Esophagus squamous epithelium (tissue), 5 donors: Measurements from ENCODE around the gene CACNB4. TPM values are rescaled to one million over a fixed set of nuclear protein-coding genes. Genes with fewer than 3 reads are reported as not detected.

ENCODE experiments used
- DNase-seq: peaks from one replicate; lab custom pipeline; 2025; lab: John Stamatoyannopoulos, UW
- H3K27ac ChIP-seq, 4 donors: fragments of 200-600 bp; sonication (generic); one replicate each; pipeline ENCODE4 v1.5.1; 2016 to 2019; ENCODE audit warnings: mild to moderate bottlenecking in 1 of 4
- H3K27me3 ChIP-seq, 4 donors: fragments of 200-600 bp; sonication (generic); 1 replicate in 3 of 4; 2 replicates in 1 of 4; pipeline versions ENCODE4 v1.5.1 to v1.6.0; 2017 to 2021; ENCODE audit warnings: antibody characterized with exemption in 1 of 4
- H3K36me3 ChIP-seq, 3 donors: fragments of 200-600 bp; sonication (generic); one replicate each; pipeline ENCODE4 v1.5.1; 2016 to 2019
- H3K4me1 ChIP-seq, 3 donors: fragments of 200-600 bp; sonication (generic); one replicate each; pipeline ENCODE4 v1.5.1; 2017 to 2019
- H3K4me3 ChIP-seq, 4 donors: fragments of 200-600 bp; sonication (generic); 1 replicate in 3 of 4; 2 replicates in 1 of 4; pipeline ENCODE4 v1.5.1; 2016 to 2019; ENCODE audit warnings: mild to moderate bottlenecking in 2 of 4, moderate library complexity in 1 of 4
- H3K9me3 ChIP-seq, 3 donors: fragments of 200-600 bp; sonication (generic); one replicate each; pipeline ENCODE4 v1.5.1; 2016 to 2019
- POLR2A ChIP-seq, 4 donors: fragments of 450-650 bp; IDR thresholded peaks; one replicate each; pipeline ENCODE4 v1.6.1; 2017; ENCODE audit warnings: antibody characterized with exemption in 4 of 4, mild to moderate bottlenecking in 4 of 4, moderate library complexity in 3 of 4
- WGBS, 2 donors: methylation state at CpG; one replicate each; pipeline ENCODE4 v1.1.5; 2018; 5-methylcytosine and 5-hydroxymethylcytosine counted together
- intact Hi-C: fragments of 100-400 bp; cut with DNase I; formaldehyde crosslinking; loops from one replicate; pipeline ENCODE4 v1.15.0; 2022
- total RNA-seq, 4 donors: library from RNA; depleted of rRNA; stranded (reverse); fragments of >200 nt; gene quantifications; one replicate each; pipeline ENCODE4 v1.1.0, GENCODE V29; 2016
- TF ChIP-seq, protein P1 (sequence below), 6 experiments: fragments of 450-650 bp in 4 of 6; fragments of 200-600 bp in 2 of 6; sonication (generic) in 2 of 6; IDR thresholded peaks; one replicate each; pipeline ENCODE4 v1.5.1; 2016 to 2019; ENCODE audit warnings: antibody characterized with exemption in 6 of 6, mild to moderate bottlenecking in 4 of 6, moderate library complexity in 4 of 6
- donor health status: DM: yes; HTN: yes; CAD: no.

CACNB4 gene
- 10 to 100 TPM in 1 of 4 donors, 1 to 10 TPM in 3; 6.1 to 11.1 (median 7.2) TPM for total RNA-seq

DNA sequence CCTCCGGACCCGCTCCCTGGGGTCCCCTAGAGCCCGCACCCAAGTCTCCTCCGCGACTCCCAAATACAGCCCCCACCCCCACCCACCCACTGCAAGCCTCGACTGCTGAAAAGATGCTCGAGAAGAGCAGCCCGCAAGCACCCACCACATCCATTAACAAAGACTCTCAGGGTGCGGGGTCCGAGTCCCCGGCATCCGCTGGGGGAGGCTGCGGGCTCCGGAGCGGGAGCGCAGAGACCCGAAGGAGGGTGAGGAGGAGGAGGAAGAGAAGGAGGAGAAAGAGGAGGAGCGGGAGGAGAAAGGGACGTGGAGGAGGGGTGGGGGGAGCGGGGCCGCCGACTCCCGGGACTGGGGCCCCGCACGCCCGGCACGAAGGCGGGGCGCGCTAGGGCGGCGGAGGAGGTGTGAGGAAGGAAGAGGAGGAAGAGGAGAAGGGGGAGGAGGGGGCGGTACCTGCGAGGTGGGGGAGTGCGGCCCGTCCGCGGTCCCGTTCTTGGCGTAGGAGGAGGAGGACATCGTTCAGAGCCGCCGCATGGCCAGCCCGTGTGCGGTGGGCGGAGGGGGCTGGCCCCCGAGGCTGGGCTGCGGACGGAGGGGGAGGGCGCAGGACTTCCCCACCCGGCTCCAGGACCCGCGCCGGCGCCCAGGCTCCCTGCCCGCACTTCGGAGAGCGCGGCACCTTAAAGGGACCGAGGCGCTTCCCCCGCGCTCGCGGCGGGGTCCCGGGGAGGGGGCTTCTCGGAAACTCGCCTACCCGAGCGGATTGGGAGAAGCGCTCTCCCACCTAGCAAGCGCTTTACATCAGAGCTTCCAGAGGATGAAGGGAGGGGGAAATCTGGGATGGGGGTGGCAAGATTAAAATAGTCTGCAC, at the start of gene CACNB4:
Gene CACNB4 (minus strand): TSS at position 549 of the 871 bp plus-strand sequence.
- DNase-seq: no peak
- TF ChIP-seq, protein P1, sequence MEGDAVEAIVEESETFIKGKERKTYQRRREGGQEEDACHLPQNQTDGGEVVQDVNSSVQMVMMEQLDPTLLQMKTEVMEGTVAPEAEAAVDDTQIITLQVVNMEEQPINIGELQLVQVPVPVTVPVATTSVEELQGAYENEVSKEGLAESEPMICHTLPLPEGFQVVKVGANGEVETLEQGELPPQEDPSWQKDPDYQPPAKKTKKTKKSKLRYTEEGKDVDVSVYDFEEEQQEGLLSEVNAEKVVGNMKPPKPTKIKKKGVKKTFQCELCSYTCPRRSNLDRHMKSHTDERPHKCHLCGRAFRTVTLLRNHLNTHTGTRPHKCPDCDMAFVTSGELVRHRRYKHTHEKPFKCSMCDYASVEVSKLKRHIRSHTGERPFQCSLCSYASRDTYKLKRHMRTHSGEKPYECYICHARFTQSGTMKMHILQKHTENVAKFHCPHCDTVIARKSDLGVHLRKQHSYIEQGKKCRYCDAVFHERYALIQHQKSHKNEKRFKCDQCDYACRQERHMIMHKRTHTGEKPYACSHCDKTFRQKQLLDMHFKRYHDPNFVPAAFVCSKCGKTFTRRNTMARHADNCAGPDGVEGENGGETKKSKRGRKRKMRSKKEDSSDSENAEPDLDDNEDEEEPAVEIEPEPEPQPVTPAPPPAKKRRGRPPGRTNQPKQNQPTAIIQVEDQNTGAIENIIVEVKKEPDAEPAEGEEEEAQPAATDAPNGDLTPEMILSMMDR (IDR thresholded peaks at IDR 0.05): no peak
- TF ChIP-seq POLR2A (IDR thresholded peaks at IDR 0.05): no peak
- H3K27ac ChIP-seq: peak within 1 kb of the TSS; percentile 69 to 81 (median 74)
- 0% methylated on average over 30 to 35 of the region's 73 CpGs for WGBS, 2 donors
- intact Hi-C loops: no loop called here
- no peaks in the 10 kb centered on the region for H3K9me3 ChIP-seq
- H3K27me3 ChIP-seq: peaks cover 0 to 43% (median 0%) of the 10 kb centered on the region in 4 donors
- H3K4me1 ChIP-seq: peaks cover 0 to 45% (median 10%) of the 10 kb centered on the region in 3 donors
- peak within 1 kb of the TSS; percentile 63 to 77 (median 68) for H3K4me3 ChIP-seq
- H3K36me3 ChIP-seq: no peaks in the 10 kb centered on the region

DNA sequence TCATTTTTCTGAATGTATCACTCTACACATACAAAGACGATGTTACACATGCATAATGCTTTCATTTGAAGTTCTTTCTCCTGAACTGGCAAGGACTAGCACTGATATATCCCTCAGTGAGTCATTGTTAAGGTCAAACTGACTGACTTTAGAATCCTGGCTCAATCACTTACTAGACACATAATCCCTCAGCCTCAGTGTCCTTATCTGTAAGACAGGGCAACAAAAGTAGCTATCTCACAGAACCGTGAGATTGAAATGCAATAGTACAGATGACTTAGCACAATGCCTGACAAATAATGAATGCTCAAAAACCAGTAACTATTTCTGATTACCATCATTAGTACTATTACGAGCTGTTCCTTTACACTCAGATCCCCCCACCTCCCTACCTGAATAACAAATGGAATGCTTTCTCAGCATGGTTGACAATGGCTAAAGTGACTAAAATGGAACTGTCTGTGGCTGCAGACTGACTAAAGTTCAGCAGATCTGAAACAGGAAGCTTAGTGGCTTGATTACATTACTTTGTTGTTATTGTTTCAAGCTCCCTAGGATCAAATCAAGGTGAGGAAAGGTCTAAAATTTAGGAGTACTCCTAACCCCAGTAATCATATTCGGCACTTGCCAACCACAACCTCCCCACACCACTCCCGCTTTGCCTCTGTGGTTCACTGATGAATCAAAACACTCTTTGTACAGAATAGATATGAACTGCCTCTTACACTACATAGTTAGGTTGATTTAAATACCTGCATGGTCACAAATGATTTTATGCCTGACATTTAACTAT, 35.8 kb upstream of the CACNB4 start:
- no peaks in the 10 kb centered on the region for H3K9me3 ChIP-seq
- no peak for DNase-seq
- peaks cover 0 to 13% (median 0%) of the 10 kb centered on the region in 3 donors for H3K4me1 ChIP-seq
- H3K27me3 ChIP-seq: peaks cover 0 to 6% (median 0%) of the 10 kb centered on the region in 4 donors
- H3K4me3 ChIP-seq: no peak overlapping the region
- H3K36me3 ChIP-seq: peaks cover 0 to 40% (median 0%) of the 10 kb centered on the region in 3 donors
- WGBS, 2 donors: 73 to 77% methylated on average over 5 of the region's 5 CpGs
- TF ChIP-seq POLR2A (IDR thresholded peaks at IDR 0.05): no peak
- TF ChIP-seq, protein P1 (IDR thresholded peaks at IDR 0.05): no peak
- intact Hi-C loops: no loop called here
- H3K27ac ChIP-seq: no peak overlapping the region

DNA sequence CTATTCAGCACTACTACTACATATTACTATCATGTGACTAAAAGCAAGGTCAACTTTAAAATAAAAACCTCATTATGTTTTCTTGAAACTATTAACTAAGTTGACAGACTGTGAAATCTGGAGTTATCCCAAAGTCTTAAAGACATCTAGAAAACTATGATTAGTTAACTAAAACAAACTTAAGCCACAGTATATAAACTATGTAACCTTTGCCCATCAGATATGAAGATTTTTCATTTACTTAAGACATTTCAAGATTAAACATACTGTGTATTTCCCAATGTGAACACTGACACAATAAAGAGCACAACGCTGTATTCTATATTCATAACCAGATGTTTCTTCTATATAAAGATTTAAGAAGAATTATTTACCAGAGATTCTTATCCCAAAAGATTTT, 33.5 kb upstream of the CACNB4 start:
- DNase-seq: no peak
- TF ChIP-seq, protein P1 (IDR thresholded peaks at IDR 0.05): no peak
- TF ChIP-seq POLR2A (IDR thresholded peaks at IDR 0.05): no peak
- Histone ChIP-seq H3K9me3 (no peaks in the 10 kb centered on the region), H3K27ac (no peak overlapping the region), H3K4me1 (peaks cover 0 to 13% (median 0%) of the 10 kb centered on the region in 3 donors), H3K36me3 (peaks cover 0 to 47% (median 0%) of the 10 kb centered on the region in 3 donors), H3K27me3 (no peaks in the 10 kb centered on the region), H3K4me3 (no peak overlapping the region)
- intact Hi-C loops: no loop called here
- WGBS, 2 donors: 52 to 70% methylated on average over 1 of the region's 1 CpG

DNA sequence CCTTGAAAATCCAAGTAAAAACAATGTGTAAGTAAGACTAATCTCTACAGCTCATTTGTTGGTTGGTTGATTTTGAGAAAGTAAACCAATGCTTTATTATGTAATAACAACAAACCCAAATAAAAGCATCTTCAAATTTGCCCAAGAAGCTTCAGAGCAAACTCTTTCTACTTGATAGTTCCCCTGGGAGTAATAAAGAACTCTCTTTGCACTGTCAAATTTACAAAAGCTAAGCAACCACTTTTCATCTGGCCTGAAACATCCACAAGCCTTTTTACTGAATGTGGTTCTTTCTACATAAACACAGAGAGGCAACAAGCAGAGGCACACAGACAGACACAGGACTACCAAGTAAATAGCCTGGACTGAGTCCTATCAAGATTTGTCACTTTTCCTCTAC, 28.8 kb upstream of the CACNB4 start:
- no peak for TF ChIP-seq POLR2A (IDR thresholded peaks at IDR 0.05)
- TF ChIP-seq, protein P1 (IDR thresholded peaks at IDR 0.05): no peak
- Histone ChIP-seq H3K9me3 (no peaks in the 10 kb centered on the region), H3K27ac (no peak overlapping the region), H3K4me1 (no peaks in the 10 kb centered on the region), H3K27me3 (no peaks in the 10 kb centered on the region), H3K36me3 (peaks cover 0 to 88% (median 0%) of the 10 kb centered on the region in 3 donors), H3K4me3 (no peak overlapping the region)
- no peak for DNase-seq
- intact Hi-C loops: no loop called here
